Stimulated activated CD8-positive, alpha-beta memory T cell treated with anti-CD3 and anti-CD28 coated beads, Interleukin-4, amount 100 ng/mL, for 48 hours (primary cell): ENCODE results near the gene PLA2G2D.

Experiments used
- DNase-seq: peaks from one replicate; pipeline ENCODE4 v3.0.0-alpha.2; 2020

PLA2G2D gene

GRCh38 chr1:20119347-20119746 is at the start of gene PLA2G2D:
PLA2G2D (minus strand) TSS chr1:20119536; CDS start chr1:20119498, 38 bp downstream.
- no peak for DNase-seq

- DNase-seq = no peak
These were observed 49.5 kb upstream of the PLA2G2D start for GRCh38 chr1:20168564-20169491.

- DNase-seq = no peak
These were observed 47.8 kb upstream of the PLA2G2D start for GRCh38 chr1:20167126-20167525.

GRCh38 chr1:20166051-20166450 is 46.7 kb upstream of the PLA2G2D start:
- no peak for DNase-seq

- DNase-seq = no peak
These were observed 46.2 kb upstream of the PLA2G2D start for GRCh38 chr1:20165522-20165951.

- DNase-seq = no peak
These were observed 45.4 kb upstream of the PLA2G2D start for GRCh38 chr1:20164694-20165202.

GRCh38 chr1:20160034-20160433 is 40.7 kb upstream of the PLA2G2D start:
- no peak for DNase-seq

- no peak for DNase-seq
These were observed 39.2 kb upstream of the PLA2G2D start for GRCh38 chr1:20158358-20159070.

GRCh38 chr1:20154301-20154831 is 35.0 kb upstream of the PLA2G2D start:
- DNase-seq = no peak

GRCh38 chr1:20153000-20153418 is 33.7 kb upstream of the PLA2G2D start:
- DNase-seq = no peak

- no peak for DNase-seq
These were observed 33.2 kb upstream of the PLA2G2D start for GRCh38 chr1:20152599-20152930.

GRCh38 chr1:20151906-20152598 is 32.7 kb upstream of the PLA2G2D start:
- peak; percentile 89 for DNase-seq

GRCh38 chr1:20150969-20151368 is 31.6 kb upstream of the PLA2G2D start:
- DNase-seq = no peak

- no peak for DNase-seq
These were observed 31.0 kb upstream of the PLA2G2D start for GRCh38 chr1:20150326-20150705.

- DNase-seq = no peak
These were observed 30.4 kb upstream of the PLA2G2D start for GRCh38 chr1:20149601-20150325.

- DNase-seq = no peak
These were observed 29.5 kb upstream of the PLA2G2D start for GRCh38 chr1:20148571-20149500.

- DNase-seq = no peak
These were observed 28.7 kb upstream of the PLA2G2D start for GRCh38 chr1:20147846-20148570.

- no peak for DNase-seq
These were observed 24.6 kb upstream of the PLA2G2D start for GRCh38 chr1:20143734-20144565.

- no peak for DNase-seq
These were observed 24.0 kb upstream of the PLA2G2D start for GRCh38 chr1:20143318-20143717.
